Liver (tissue), 9 donors: ENCODE measurements around the gene BCAN. TPM values are rescaled to one million over a fixed set of nuclear protein-coding genes. Genes with fewer than 3 reads are reported as not detected.

Experiments
- DNase-seq: peaks from one replicate; pipeline ENCODE4 v3.0.0-alpha.2; 2017; ENCODE audit warnings: low spot score
- H3K27ac ChIP-seq, 2 donors: one replicate each; pipeline ENCODE4 v1.7.0; 2013; ENCODE audit warnings: inconsistent platforms in 2 of 2, low read length in 2 of 2, control low read depth in 1 of 2, low read depth in 1 of 2, mild to moderate bottlenecking in 1 of 2
- H3K27me3 ChIP-seq, 4 donors: one replicate each; pipeline versions ENCODE4 v1.6.1 to v1.7.0; 2013; ENCODE audit warnings: low read length in 3 of 4, inconsistent platforms in 1 of 4, mild to moderate bottlenecking in 1 of 4, moderate library complexity in 1 of 4; ENCODE audit not compliant: control insufficient read depth in 4 of 4, insufficient read depth in 4 of 4
- H3K36me3 ChIP-seq, 4 donors: one replicate each; pipeline versions ENCODE4 v1.6.1 to v1.7.0; 2013; ENCODE audit warnings: low read length in 3 of 4, mild to moderate bottlenecking in 3 of 4, low read depth in 1 of 4, moderate library complexity in 1 of 4; ENCODE audit not compliant: control insufficient read depth in 4 of 4, insufficient read depth in 3 of 4
- H3K4me1 ChIP-seq, 4 donors: one replicate each; pipeline versions ENCODE4 v1.6.1 to v1.7.0; 2013; ENCODE audit warnings: low read length in 3 of 4, mild to moderate bottlenecking in 3 of 4, moderate library complexity in 1 of 4; ENCODE audit not compliant: control insufficient read depth in 4 of 4, insufficient read depth in 4 of 4
- H3K4me3 ChIP-seq, 3 donors: one replicate each; pipeline versions ENCODE4 v1.6.1 to v1.7.0; 2013; ENCODE audit warnings: low read length in 3 of 3, control low read depth in 1 of 3, low read depth in 1 of 3, mild to moderate bottlenecking in 1 of 3
- H3K9ac ChIP-seq, 2 donors: one replicate each; pipeline ENCODE4 v1.7.0; 2013; ENCODE audit warnings: low read length in 2 of 2, mild to moderate bottlenecking in 2 of 2, moderate library complexity in 2 of 2, control low read depth in 1 of 2, low read depth in 1 of 2
- H3K9me3 ChIP-seq, 4 donors: one replicate each; pipeline versions ENCODE4 v1.6.1 to v1.7.0; 2013; ENCODE audit warnings: low read length in 3 of 4; ENCODE audit not compliant: control insufficient read depth in 4 of 4
- EGR1 ChIP-seq, 2 donors: IDR thresholded peaks; 2 replicates each; pipeline ENCODE4 v1.6.1; 2016 to 2018; ENCODE audit warnings: antibody characterized with exemption in 2 of 2, low read depth in 2 of 2
- FOXA1 ChIP-seq: IDR thresholded peaks from 2 replicates; pipeline ENCODE4 v1.6.1; 2016; ENCODE audit warnings: antibody characterized with exemption
- FOXA2 ChIP-seq: IDR thresholded peaks from 2 replicates; pipeline ENCODE4 v1.6.1; 2016; ENCODE audit warnings: antibody characterized with exemption
- GABPA ChIP-seq, 2 donors: IDR thresholded peaks in 1 of 2; conservative IDR thresholded peaks in 1 of 2; 2 replicates each; pipeline ENCODE4 v1.6.1; 2016; ENCODE audit warnings: antibody characterized with exemption in 2 of 2, mild to moderate bottlenecking in 1 of 2, moderate library complexity in 1 of 2
- HNF4A ChIP-seq, 2 donors: conservative IDR thresholded peaks; 2 replicates each; pipeline ENCODE4 v1.6.1; 2016; ENCODE audit warnings: antibody characterized with exemption in 2 of 2, mild to moderate bottlenecking in 2 of 2
- HNF4G ChIP-seq: IDR thresholded peaks from 2 replicates; pipeline ENCODE4 v1.6.1; 2016; ENCODE audit warnings: antibody characterized with exemption
- JUND ChIP-seq, 2 donors: IDR thresholded peaks; 2 replicates each; pipeline ENCODE4 v1.6.1; 2016; ENCODE audit warnings: antibody characterized with exemption in 2 of 2
- NR2F2 ChIP-seq: IDR thresholded peaks from 2 replicates; pipeline ENCODE4 v1.6.1; 2016; ENCODE audit warnings: antibody characterized with exemption
- RAD21 ChIP-seq, 2 donors: IDR thresholded peaks; 2 replicates each; pipeline ENCODE4 v1.6.1; 2016; ENCODE audit warnings: antibody characterized with exemption in 2 of 2, mild to moderate bottlenecking in 2 of 2
- RXRA ChIP-seq, 2 donors: IDR thresholded peaks; 2 replicates each; pipeline ENCODE4 v1.6.1; 2017 to 2018; ENCODE audit warnings: antibody characterized with exemption in 2 of 2, mild to moderate bottlenecking in 1 of 2
- YY1 ChIP-seq: IDR thresholded peaks from 2 replicates; pipeline ENCODE4 v1.6.1; 2016; ENCODE audit warnings: antibody characterized with exemption, mild to moderate bottlenecking
- WGBS: extraction: QIAGEN DNeasy Blood & Tissue Kit; methylation state at CpG from one replicate; pipeline ENCODE4 v1.1.7; 2013; 5-methylcytosine and 5-hydroxymethylcytosine counted together
- polyA plus RNA-seq, 2 donors: library from polyadenylated mRNA; stranded (reverse) in 1 of 2; unstranded in 1 of 2; fragments of 200-250 nt in 1 of 2; fragments of >200 nt in 1 of 2; fragmentation: Nextera tagmentation in 1 of 2; extraction: Ambion mirVana in 1 of 2; gene quantifications; one replicate each; pipeline versions ENCODE4 v1.2.1 to v1.2.3, GENCODE V29; 2013 to 2015
- total RNA-seq, 2 donors: library from RNA; depleted of rRNA; stranded (reverse); fragments of >200 nt; gene quantifications; one replicate each; pipeline ENCODE4 v1.2.3, GENCODE V29; 2014
- TF ChIP-seq, protein P1 (sequence below): fragments of 150-350 bp; IDR thresholded peaks from 2 replicates; pipeline ENCODE4 v1.5.1; 2017; ENCODE audit warnings: improper control_type of control experiment, low read depth, low read length; ENCODE audit not compliant: missing input control
- TF ChIP-seq, protein P2 (sequence below): IDR thresholded peaks from 2 replicates; pipeline ENCODE4 v1.6.1; 2016; ENCODE audit warnings: antibody characterized with exemption
- TF ChIP-seq, protein P3 (sequence below): IDR thresholded peaks from 2 replicates; pipeline ENCODE4 v1.6.1; 2016; ENCODE audit warnings: antibody characterized with exemption
- TF ChIP-seq, protein P4 (sequence below): IDR thresholded peaks from 2 replicates; pipeline ENCODE4 v1.6.1; 2016; ENCODE audit warnings: antibody characterized with exemption
- TF ChIP-seq, protein P5 (sequence below): IDR thresholded peaks from 2 replicates; pipeline ENCODE4 v1.6.1; 2016; ENCODE audit warnings: antibody characterized with exemption, mild to moderate bottlenecking
- donor health status: healthy.
- donor health status: healthy.
- donor health status: healthy.
- donor health status: healthy.
- donor health status: healthy.

The BCAN gene
- total and polyA plus RNA-seq, 4 donors, result 0.02 TPM; not detected in 3

DNA sequence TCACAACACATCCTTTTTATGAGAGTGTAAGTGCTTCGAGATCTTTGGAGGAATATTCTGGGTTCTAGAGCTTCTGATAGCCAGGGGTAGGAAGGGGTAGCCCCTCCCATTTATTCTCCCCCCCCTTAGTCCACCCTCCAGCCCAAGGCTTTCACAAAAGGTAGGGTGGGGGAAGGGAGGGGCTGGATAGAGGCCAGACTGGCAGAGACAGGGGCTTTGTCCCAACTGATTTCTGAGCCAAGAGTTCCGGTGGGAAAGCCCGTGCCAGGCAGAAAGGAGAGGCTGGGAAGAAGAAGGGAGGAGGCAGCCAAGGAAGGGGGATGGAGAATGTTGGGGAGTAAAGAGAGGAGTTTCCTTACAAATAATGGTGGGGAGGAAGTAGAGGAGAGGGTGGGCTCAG, 3.1 kb downstream of the BCAN start:
- Histone ChIP-seq H3K27ac (no peak overlapping the region), H3K4me1 (peaks cover 0 to 6% (median 0%) of the 10 kb centered on the region in 4 donors), H3K36me3 (no peaks in the 10 kb centered on the region), H3K9me3 (no peaks in the 10 kb centered on the region), H3K9ac (no peak overlapping the region), H3K27me3 (peaks cover 2 to 18% (median 6%) of the 10 kb centered on the region in 4 donors), H3K4me3 (no peak overlapping the region)
- no peak for DNase-seq
- TF ChIP-seq, protein P1, sequence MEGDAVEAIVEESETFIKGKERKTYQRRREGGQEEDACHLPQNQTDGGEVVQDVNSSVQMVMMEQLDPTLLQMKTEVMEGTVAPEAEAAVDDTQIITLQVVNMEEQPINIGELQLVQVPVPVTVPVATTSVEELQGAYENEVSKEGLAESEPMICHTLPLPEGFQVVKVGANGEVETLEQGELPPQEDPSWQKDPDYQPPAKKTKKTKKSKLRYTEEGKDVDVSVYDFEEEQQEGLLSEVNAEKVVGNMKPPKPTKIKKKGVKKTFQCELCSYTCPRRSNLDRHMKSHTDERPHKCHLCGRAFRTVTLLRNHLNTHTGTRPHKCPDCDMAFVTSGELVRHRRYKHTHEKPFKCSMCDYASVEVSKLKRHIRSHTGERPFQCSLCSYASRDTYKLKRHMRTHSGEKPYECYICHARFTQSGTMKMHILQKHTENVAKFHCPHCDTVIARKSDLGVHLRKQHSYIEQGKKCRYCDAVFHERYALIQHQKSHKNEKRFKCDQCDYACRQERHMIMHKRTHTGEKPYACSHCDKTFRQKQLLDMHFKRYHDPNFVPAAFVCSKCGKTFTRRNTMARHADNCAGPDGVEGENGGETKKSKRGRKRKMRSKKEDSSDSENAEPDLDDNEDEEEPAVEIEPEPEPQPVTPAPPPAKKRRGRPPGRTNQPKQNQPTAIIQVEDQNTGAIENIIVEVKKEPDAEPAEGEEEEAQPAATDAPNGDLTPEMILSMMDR, result no peak
- TF ChIP-seq, protein P2, sequence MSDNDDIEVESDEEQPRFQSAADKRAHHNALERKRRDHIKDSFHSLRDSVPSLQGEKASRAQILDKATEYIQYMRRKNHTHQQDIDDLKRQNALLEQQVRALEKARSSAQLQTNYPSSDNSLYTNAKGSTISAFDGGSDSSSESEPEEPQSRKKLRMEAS, result no peak
- TF ChIP-seq GABPA (IDR thresholded peaks at IDR 0.05 in 1 of 2, conservative IDR thresholded peaks at IDR 0.05 in 1 of 2), result no peak
- TF ChIP-seq FOXA1, result no peak
- no peak for TF ChIP-seq EGR1 (IDR thresholded peaks at IDR 0.05; ENCODE audit: low read depth in 2 of 2)
- no peak for TF ChIP-seq HNF4G
- TF ChIP-seq HNF4A (conservative IDR thresholded peaks at IDR 0.05), result no peak
- no peak for TF ChIP-seq RAD21 (IDR thresholded peaks at IDR 0.05)
- TF ChIP-seq, protein P3, sequence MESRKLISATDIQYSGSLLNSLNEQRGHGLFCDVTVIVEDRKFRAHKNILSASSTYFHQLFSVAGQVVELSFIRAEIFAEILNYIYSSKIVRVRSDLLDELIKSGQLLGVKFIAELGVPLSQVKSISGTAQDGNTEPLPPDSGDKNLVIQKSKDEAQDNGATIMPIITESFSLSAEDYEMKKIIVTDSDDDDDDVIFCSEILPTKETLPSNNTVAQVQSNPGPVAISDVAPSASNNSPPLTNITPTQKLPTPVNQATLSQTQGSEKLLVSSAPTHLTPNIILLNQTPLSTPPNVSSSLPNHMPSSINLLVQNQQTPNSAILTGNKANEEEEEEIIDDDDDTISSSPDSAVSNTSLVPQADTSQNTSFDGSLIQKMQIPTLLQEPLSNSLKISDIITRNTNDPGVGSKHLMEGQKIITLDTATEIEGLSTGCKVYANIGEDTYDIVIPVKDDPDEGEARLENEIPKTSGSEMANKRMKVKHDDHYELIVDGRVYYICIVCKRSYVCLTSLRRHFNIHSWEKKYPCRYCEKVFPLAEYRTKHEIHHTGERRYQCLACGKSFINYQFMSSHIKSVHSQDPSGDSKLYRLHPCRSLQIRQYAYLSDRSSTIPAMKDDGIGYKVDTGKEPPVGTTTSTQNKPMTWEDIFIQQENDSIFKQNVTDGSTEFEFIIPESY, result no peak
- TF ChIP-seq, protein P4, sequence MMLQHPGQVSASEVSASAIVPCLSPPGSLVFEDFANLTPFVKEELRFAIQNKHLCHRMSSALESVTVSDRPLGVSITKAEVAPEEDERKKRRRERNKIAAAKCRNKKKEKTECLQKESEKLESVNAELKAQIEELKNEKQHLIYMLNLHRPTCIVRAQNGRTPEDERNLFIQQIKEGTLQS, result no peak
- no peak for TF ChIP-seq FOXA2
- TF ChIP-seq JUND (IDR thresholded peaks at IDR 0.05), result no peak
- TF ChIP-seq RXRA (IDR thresholded peaks at IDR 0.05), result no peak
- TF ChIP-seq YY1, result no peak
- no peak for TF ChIP-seq NR2F2
- TF ChIP-seq, protein P5, sequence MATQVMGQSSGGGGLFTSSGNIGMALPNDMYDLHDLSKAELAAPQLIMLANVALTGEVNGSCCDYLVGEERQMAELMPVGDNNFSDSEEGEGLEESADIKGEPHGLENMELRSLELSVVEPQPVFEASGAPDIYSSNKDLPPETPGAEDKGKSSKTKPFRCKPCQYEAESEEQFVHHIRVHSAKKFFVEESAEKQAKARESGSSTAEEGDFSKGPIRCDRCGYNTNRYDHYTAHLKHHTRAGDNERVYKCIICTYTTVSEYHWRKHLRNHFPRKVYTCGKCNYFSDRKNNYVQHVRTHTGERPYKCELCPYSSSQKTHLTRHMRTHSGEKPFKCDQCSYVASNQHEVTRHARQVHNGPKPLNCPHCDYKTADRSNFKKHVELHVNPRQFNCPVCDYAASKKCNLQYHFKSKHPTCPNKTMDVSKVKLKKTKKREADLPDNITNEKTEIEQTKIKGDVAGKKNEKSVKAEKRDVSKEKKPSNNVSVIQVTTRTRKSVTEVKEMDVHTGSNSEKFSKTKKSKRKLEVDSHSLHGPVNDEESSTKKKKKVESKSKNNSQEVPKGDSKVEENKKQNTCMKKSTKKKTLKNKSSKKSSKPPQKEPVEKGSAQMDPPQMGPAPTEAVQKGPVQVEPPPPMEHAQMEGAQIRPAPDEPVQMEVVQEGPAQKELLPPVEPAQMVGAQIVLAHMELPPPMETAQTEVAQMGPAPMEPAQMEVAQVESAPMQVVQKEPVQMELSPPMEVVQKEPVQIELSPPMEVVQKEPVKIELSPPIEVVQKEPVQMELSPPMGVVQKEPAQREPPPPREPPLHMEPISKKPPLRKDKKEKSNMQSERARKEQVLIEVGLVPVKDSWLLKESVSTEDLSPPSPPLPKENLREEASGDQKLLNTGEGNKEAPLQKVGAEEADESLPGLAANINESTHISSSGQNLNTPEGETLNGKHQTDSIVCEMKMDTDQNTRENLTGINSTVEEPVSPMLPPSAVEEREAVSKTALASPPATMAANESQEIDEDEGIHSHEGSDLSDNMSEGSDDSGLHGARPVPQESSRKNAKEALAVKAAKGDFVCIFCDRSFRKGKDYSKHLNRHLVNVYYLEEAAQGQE, result no peak
- 68% methylated on average over 3 of the region's 3 CpGs for WGBS

DNA sequence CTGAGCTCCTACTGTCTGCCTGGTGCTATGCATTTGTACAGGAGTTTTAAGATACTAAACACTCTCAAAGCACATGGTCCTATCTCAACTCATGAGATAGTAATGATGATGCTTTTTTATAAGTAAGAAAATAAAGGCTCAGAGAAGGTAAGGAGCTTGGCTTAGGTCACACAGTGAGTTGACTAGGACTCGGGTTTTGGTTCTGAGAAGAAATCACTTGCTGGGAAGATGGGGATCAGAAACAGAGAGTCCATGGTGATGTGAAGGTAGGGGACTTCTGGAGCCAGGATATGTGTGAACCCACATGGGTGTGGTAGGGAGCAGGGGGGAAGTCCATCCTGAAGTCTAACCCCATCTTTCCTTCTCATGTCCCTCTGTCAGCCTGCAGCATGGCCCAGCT, 3.7 kb downstream of the BCAN start:
- Histone ChIP-seq H3K4me3 (no peak overlapping the region), H3K27ac (no peak overlapping the region), H3K4me1 (peaks cover 0 to 6% (median 0%) of the 10 kb centered on the region in 4 donors), H3K9ac (no peak overlapping the region), H3K36me3 (no peaks in the 10 kb centered on the region), H3K9me3 (no peaks in the 10 kb centered on the region), H3K27me3 (peaks cover 2 to 18% (median 6%) of the 10 kb centered on the region in 4 donors)
- WGBS, result 80% methylated on average over 1 of the region's 1 CpG
- DNase-seq, result no peak
- no peak for TF ChIP-seq RAD21 (IDR thresholded peaks at IDR 0.05)
- TF ChIP-seq, protein P2, result no peak
- TF ChIP-seq HNF4A (conservative IDR thresholded peaks at IDR 0.05), result no peak
